Measurements from ENCODE around the gene CHD5.

CHD5 gene

GRCh38 chr1:6172549-6172948 lies 7.6 kb downstream of the CHD5 start:
- no peak for DNase-seq (ENCODE audit: low read depth)

- DNase-seq (ENCODE audit: low read depth): no peak
These were observed 8.5 kb downstream of the CHD5 start for GRCh38 chr1:6171548-6172124.

- DNase-seq (ENCODE audit: low read depth): no peak
These were observed 9.3 kb downstream of the CHD5 start for GRCh38 chr1:6170742-6171201.

- no peak for DNase-seq (ENCODE audit: low read depth)
These were observed 9.9 kb downstream of the CHD5 start for GRCh38 chr1:6170116-6170741.

- no peak for DNase-seq (ENCODE audit: low read depth)
These were observed 11.1 kb downstream of the CHD5 start for GRCh38 chr1:6168947-6169586.

GRCh38 chr1:6167391-6168303 lies 12.5 kb downstream of the CHD5 start:
- DNase-seq (ENCODE audit: low read depth): no peak

- DNase-seq (ENCODE audit: low read depth): no peak
These were observed 13.3 kb downstream of the CHD5 start for GRCh38 chr1:6166655-6167390.

- DNase-seq (ENCODE audit: low read depth): no peak
These were observed 13.9 kb downstream of the CHD5 start for GRCh38 chr1:6166221-6166620.

GRCh38 chr1:6165441-6165985 lies 14.6 kb downstream of the CHD5 start:
- DNase-seq (ENCODE audit: low read depth): no peak

GRCh38 chr1:6165027-6165426 lies 15.1 kb downstream of the CHD5 start:
- no peak for DNase-seq (ENCODE audit: low read depth)

- no peak for DNase-seq (ENCODE audit: low read depth)
These were observed 16.0 kb downstream of the CHD5 start for GRCh38 chr1:6163973-6164617.

- DNase-seq (ENCODE audit: low read depth): no peak
These were observed 16.7 kb downstream of the CHD5 start for GRCh38 chr1:6163191-6163972.

- no peak for DNase-seq (ENCODE audit: low read depth)
These were observed 17.3 kb downstream of the CHD5 start for GRCh38 chr1:6162773-6163172.

- DNase-seq (ENCODE audit: low read depth): no peak
These were observed 17.8 kb downstream of the CHD5 start for GRCh38 chr1:6162341-6162740.

GRCh38 chr1:6158181-6158580 lies 21.9 kb downstream of the CHD5 start:
- no peak for DNase-seq (ENCODE audit: low read depth)

GRCh38 chr1:6157528-6158174 lies 22.5 kb downstream of the CHD5 start:
- no peak for DNase-seq (ENCODE audit: low read depth)

GRCh38 chr1:6157132-6157527 lies 23.0 kb downstream of the CHD5 start:
- DNase-seq (ENCODE audit: low read depth): no peak

GRCh38 chr1:6154525-6155319 lies 25.4 kb downstream of the CHD5 start:
- DNase-seq (ENCODE audit: low read depth): no peak

GRCh38 chr1:6152882-6153281 lies 27.2 kb downstream of the CHD5 start:
- no peak for DNase-seq (ENCODE audit: low read depth)

Data from stimulated activated CD8-positive, alpha-beta memory T cell treated with anti-CD3 and anti-CD28 coated beads, Interleukin-7, amount 100 ng/mL, for 24 hours (primary cell).